ENCODE data around the gene DLX6.

DNA sequence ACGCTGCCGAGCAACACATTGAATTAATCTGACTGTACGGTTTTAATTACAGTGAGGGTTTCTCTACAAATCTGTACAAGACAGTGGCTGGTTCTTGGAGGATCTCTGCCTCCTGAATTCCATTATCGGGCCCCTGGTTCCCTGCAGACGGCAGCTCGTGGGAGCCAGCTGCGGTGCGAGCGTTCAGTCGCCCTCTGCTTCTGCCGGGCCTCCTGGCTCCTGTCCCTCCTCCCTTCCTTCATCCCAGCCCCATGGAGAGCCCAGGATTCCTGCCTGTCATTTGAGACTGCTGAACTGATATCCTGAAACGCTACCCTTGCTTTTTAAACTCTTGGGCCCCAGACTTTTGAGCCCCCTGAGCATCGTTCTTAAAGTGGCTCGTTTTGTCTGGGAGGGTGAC is 6.6 kb upstream of the DLX6 start:
- TF ChIP-seq, protein P1, sequence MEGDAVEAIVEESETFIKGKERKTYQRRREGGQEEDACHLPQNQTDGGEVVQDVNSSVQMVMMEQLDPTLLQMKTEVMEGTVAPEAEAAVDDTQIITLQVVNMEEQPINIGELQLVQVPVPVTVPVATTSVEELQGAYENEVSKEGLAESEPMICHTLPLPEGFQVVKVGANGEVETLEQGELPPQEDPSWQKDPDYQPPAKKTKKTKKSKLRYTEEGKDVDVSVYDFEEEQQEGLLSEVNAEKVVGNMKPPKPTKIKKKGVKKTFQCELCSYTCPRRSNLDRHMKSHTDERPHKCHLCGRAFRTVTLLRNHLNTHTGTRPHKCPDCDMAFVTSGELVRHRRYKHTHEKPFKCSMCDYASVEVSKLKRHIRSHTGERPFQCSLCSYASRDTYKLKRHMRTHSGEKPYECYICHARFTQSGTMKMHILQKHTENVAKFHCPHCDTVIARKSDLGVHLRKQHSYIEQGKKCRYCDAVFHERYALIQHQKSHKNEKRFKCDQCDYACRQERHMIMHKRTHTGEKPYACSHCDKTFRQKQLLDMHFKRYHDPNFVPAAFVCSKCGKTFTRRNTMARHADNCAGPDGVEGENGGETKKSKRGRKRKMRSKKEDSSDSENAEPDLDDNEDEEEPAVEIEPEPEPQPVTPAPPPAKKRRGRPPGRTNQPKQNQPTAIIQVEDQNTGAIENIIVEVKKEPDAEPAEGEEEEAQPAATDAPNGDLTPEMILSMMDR (IDR thresholded peaks at IDR 0.05) = no peak
- TF ChIP-seq POLR2A (IDR thresholded peaks at IDR 0.05) = no peak
